Neuron (in vitro differentiated cells): ENCODE measurements around the gene UBASH3A.

Experiments used
- H2AFZ ChIP-seq: one replicate; pipeline ENCODE4 v1.6.1; 2013; ENCODE audit warnings: low read depth, mild to moderate bottlenecking, inconsistent platforms, low read length, moderate library complexity
- H3K27me3 ChIP-seq: one replicate; pipeline ENCODE4 v1.6.1; 2013; ENCODE audit warnings: low read length; ENCODE audit not compliant: insufficient read depth
- H3K36me3 ChIP-seq: one replicate; pipeline ENCODE4 v1.6.1; 2013; ENCODE audit warnings: low read length; ENCODE audit not compliant: insufficient read depth
- H3K4me1 ChIP-seq: one replicate; pipeline ENCODE4 v1.6.1; 2013; ENCODE audit warnings: low read length; ENCODE audit not compliant: insufficient read depth
- H3K4me3 ChIP-seq: 2 replicates; pipeline ENCODE4 v1.5.1; 2013; ENCODE audit warnings: mild to moderate bottlenecking, low read length, moderate library complexity
- H3K9me3 ChIP-seq: one replicate; pipeline ENCODE4 v1.6.1; 2013; ENCODE audit warnings: low read length

The UBASH3A gene

GRCh38 chr21:42425591-42425990 is 21.9 kb downstream of the UBASH3A start:
- Histone ChIP-seq H3K36me3 (no peaks in the 10 kb centered on the region), H3K9me3 (no peaks in the 10 kb centered on the region), H3K27me3 (no peaks in the 10 kb centered on the region), H3K4me1 (no peaks in the 10 kb centered on the region), H2AFZ (no peak overlapping the region), H3K4me3 (no peak overlapping the region)

GRCh38 chr21:42426424-42426823 is 22.7 kb downstream of the UBASH3A start:
- Histone ChIP-seq H3K4me3 (no peak overlapping the region), H3K4me1 (no peaks in the 10 kb centered on the region), H3K9me3 (no peaks in the 10 kb centered on the region), H3K36me3 (no peaks in the 10 kb centered on the region), H3K27me3 (no peaks in the 10 kb centered on the region), H2AFZ (no peak overlapping the region)

GRCh38 chr21:42426876-42427480 is 23.3 kb downstream of the UBASH3A start:
- Histone ChIP-seq H2AFZ (no peak overlapping the region), H3K27me3 (no peaks in the 10 kb centered on the region), H3K4me3 (no peak overlapping the region), H3K4me1 (no peaks in the 10 kb centered on the region), H3K36me3 (no peaks in the 10 kb centered on the region), H3K9me3 (peaks cover under 1% of the 10 kb centered on the region)

- peaks cover 3% of the 10 kb centered on the region for H3K9me3 ChIP-seq
- H3K4me3 ChIP-seq = no peak overlapping the region
- H2AFZ ChIP-seq = no peak overlapping the region
- no peaks in the 10 kb centered on the region for H3K4me1 ChIP-seq
- H3K36me3 ChIP-seq = no peaks in the 10 kb centered on the region
- H3K27me3 ChIP-seq = no peaks in the 10 kb centered on the region
Measured at GRCh38 chr21:42427809-42428419, 24.2 kb downstream of the UBASH3A start.

- H3K9me3 ChIP-seq = peaks cover 3% of the 10 kb centered on the region
- H3K27me3 ChIP-seq = no peaks in the 10 kb centered on the region
- no peak overlapping the region for H3K4me3 ChIP-seq
- H3K36me3 ChIP-seq = no peaks in the 10 kb centered on the region
- no peaks in the 10 kb centered on the region for H3K4me1 ChIP-seq
- H2AFZ ChIP-seq = no peak overlapping the region
Measured at GRCh38 chr21:42429021-42429420, 25.3 kb downstream of the UBASH3A start.

- Histone ChIP-seq H2AFZ (no peak overlapping the region), H3K4me1 (no peaks in the 10 kb centered on the region), H3K27me3 (no peaks in the 10 kb centered on the region), H3K4me3 (no peak overlapping the region), H3K9me3 (peaks cover 3% of the 10 kb centered on the region), H3K36me3 (no peaks in the 10 kb centered on the region)
Measured at GRCh38 chr21:42429856-42430255, 26.2 kb downstream of the UBASH3A start.

- no peak overlapping the region for H3K4me3 ChIP-seq
- no peaks in the 10 kb centered on the region for H3K36me3 ChIP-seq
- peaks cover 3% of the 10 kb centered on the region for H3K9me3 ChIP-seq
- no peaks in the 10 kb centered on the region for H3K27me3 ChIP-seq
- H3K4me1 ChIP-seq = no peaks in the 10 kb centered on the region
- no peak overlapping the region for H2AFZ ChIP-seq
Measured at GRCh38 chr21:42430521-42430920, 26.8 kb downstream of the UBASH3A start.

GRCh38 chr21:42431196-42431595 is 27.5 kb downstream of the UBASH3A start:
- Histone ChIP-seq H3K9me3 (peaks cover 3% of the 10 kb centered on the region), H3K27me3 (no peaks in the 10 kb centered on the region), H3K4me3 (no peak overlapping the region), H3K36me3 (no peaks in the 10 kb centered on the region), H2AFZ (no peak overlapping the region), H3K4me1 (no peaks in the 10 kb centered on the region)

- Histone ChIP-seq H3K9me3 (peaks cover 3% of the 10 kb centered on the region), H2AFZ (no peak overlapping the region), H3K4me1 (no peaks in the 10 kb centered on the region), H3K36me3 (no peaks in the 10 kb centered on the region), H3K4me3 (no peak overlapping the region), H3K27me3 (no peaks in the 10 kb centered on the region)
Measured at GRCh38 chr21:42432695-42433094, 29.0 kb downstream of the UBASH3A start.

GRCh38 chr21:42433946-42434551 is 30.3 kb downstream of the UBASH3A start:
- Histone ChIP-seq H3K36me3 (no peaks in the 10 kb centered on the region), H3K4me3 (no peak overlapping the region), H2AFZ (no peak overlapping the region), H3K27me3 (no peaks in the 10 kb centered on the region), H3K9me3 (peaks cover 3% of the 10 kb centered on the region), H3K4me1 (no peaks in the 10 kb centered on the region)

GRCh38 chr21:42434884-42435283 is 31.2 kb downstream of the UBASH3A start:
- H3K4me1 ChIP-seq = no peaks in the 10 kb centered on the region
- H3K9me3 ChIP-seq = peaks cover 3% of the 10 kb centered on the region
- H3K36me3 ChIP-seq = no peaks in the 10 kb centered on the region
- no peak overlapping the region for H3K4me3 ChIP-seq
- H2AFZ ChIP-seq = no peak overlapping the region
- H3K27me3 ChIP-seq = no peaks in the 10 kb centered on the region

GRCh38 chr21:42435401-42435800 is 31.7 kb downstream of the UBASH3A start:
- Histone ChIP-seq H3K9me3 (peaks cover 3% of the 10 kb centered on the region), H3K27me3 (no peaks in the 10 kb centered on the region)

GRCh38 chr21:42435833-42436232 is 32.1 kb downstream of the UBASH3A start:
- peaks cover 3% of the 10 kb centered on the region for H3K9me3 ChIP-seq
- H3K4me3 ChIP-seq = no peak overlapping the region
- no peaks in the 10 kb centered on the region for H3K27me3 ChIP-seq
- no peak overlapping the region for H2AFZ ChIP-seq
- no peaks in the 10 kb centered on the region for H3K4me1 ChIP-seq
- H3K36me3 ChIP-seq = no peaks in the 10 kb centered on the region

More at GRCh38 chr21:42435401-42435800, 31.7 kb downstream of the UBASH3A start:
- no peaks in the 10 kb centered on the region for H3K4me1 ChIP-seq
- H3K36me3 ChIP-seq = no peaks in the 10 kb centered on the region
- no peak overlapping the region for H2AFZ ChIP-seq
- no peak overlapping the region for H3K4me3 ChIP-seq
